Dermis blood vessel endothelial cell (primary cell): ENCODE measurements around the gene COA4. TPM values are rescaled to one million over a fixed set of nuclear protein-coding genes. Genes with fewer than 3 reads are reported as not detected.
A peak's percentile ranks its signal among the peaks of the same experiment; 100 is the strongest.

Experiments used
- DNase-seq: peaks from one replicate; pipeline ENCODE4 v3.0.0; 2010
- total RNA-seq: library from RNA; depleted of rRNA; stranded (reverse); fragments of >200 nt; gene quantifications from 2 replicates; pipeline ENCODE4 v1.2.3, GENCODE V29; 2014

Gene COA4
- total RNA-seq, 1 donor from 2014 or later, result 57.2 TPM

GRCh38 chr11:73862986-73863385 lies 13.7 kb downstream of the COA4 start:
- DNase-seq, result no peak

- DNase-seq, result no peak
Observed at GRCh38 chr11:73860202-73860601, 16.4 kb downstream of the COA4 start.

GRCh38 chr11:73859671-73860070 lies 17.0 kb downstream of the COA4 start:
- DNase-seq, result no peak

GRCh38 chr11:73856031-73856567 lies 20.5 kb downstream of the COA4 start:
- no peak for DNase-seq

GRCh38 chr11:73854680-73855079 lies 22.0 kb downstream of the COA4 start:
- no peak for DNase-seq

GRCh38 chr11:73852049-73852448 lies 24.6 kb downstream of the COA4 start:
- no peak for DNase-seq

GRCh38 chr11:73851046-73851764 lies 25.4 kb downstream of the COA4 start:
- DNase-seq, result no peak

- peak; percentile 4 for DNase-seq
Observed at GRCh38 chr11:73839123-73839457, 37.6 kb downstream of the COA4 start.

- DNase-seq, result no peak
Observed at GRCh38 chr11:73838443-73839122, 38.1 kb downstream of the COA4 start.

- DNase-seq, result no peak
Observed at GRCh38 chr11:73833067-73833466, 43.6 kb downstream of the COA4 start.

- no peak for DNase-seq
Observed at GRCh38 chr11:73830261-73830660, 46.4 kb downstream of the COA4 start.

Other genes starting within 250 kb of the COA4 start
- gene PLEKHB1, start 230.3 kb downstream of the COA4 start, total RNA-seq, result 0.33 and 0.34 TPM in 2 replicates
- gene RAB6A, start 115.8 kb downstream of the COA4 start, total RNA-seq, result 145 and 175 TPM in 2 replicates
- 24.3 and 30.4 TPM in 2 replicates for gene MRPL48, start 89.0 kb downstream of the COA4 start, total RNA-seq
- gene PAAF1, start 153 bp upstream of the COA4 start, total RNA-seq, result 8.2 and 10.6 TPM in 2 replicates
- not detected in 2 replicates for gene DNAJB13, start 74.2 kb upstream of the COA4 start, total RNA-seq
- gene UCP2, start 106.0 kb upstream of the COA4 start, total RNA-seq, result 2.6 and 22.3 TPM in 2 replicates
- 0.28 and 0.34 TPM in 2 replicates for gene UCP3, start 132.2 kb upstream of the COA4 start, total RNA-seq